Tibial nerve (tissue), 4 donors: Measurements from ENCODE around the gene VSTM4. TPM values are rescaled to one million over a fixed set of nuclear protein-coding genes. Genes with fewer than 3 reads are reported as not detected.

Experiments used
- DNase-seq, 2 donors: peaks; one replicate each; pipeline ENCODE4 v3.0.0-alpha.2; 2019; ENCODE audit warnings: low spot score in 2 of 2
- H3K27ac ChIP-seq, 4 donors: fragments of 200-600 bp; sonication (generic) in 3 of 4; one replicate each; pipeline ENCODE4 v1.5.1; 2017 to 2019; ENCODE audit warnings: mild to moderate bottlenecking in 1 of 4
- H3K27me3 ChIP-seq, 2 donors: fragments of 200-600 bp; sonication (generic) in 1 of 2; one replicate each; pipeline versions ENCODE4 v1.5.1 to v1.6.0; 2017 to 2019
- H3K36me3 ChIP-seq, 3 donors: fragments of 200-600 bp; sonication (generic); one replicate each; pipeline ENCODE4 v1.5.1; 2018 to 2019
- H3K4me1 ChIP-seq, 4 donors: fragments of 200-600 bp; sonication (generic) in 3 of 4; one replicate each; pipeline ENCODE4 v1.5.1; 2017 to 2019
- H3K4me3 ChIP-seq, 4 donors: fragments of 200-600 bp; sonication (generic) in 3 of 4; one replicate each; pipeline ENCODE4 v1.5.1; 2017 to 2019; ENCODE audit warnings: mild to moderate bottlenecking in 1 of 4, moderate library complexity in 1 of 4
- H3K9me3 ChIP-seq, 4 donors: fragments of 200-600 bp; sonication (generic) in 3 of 4; one replicate each; pipeline ENCODE4 v1.5.1; 2017 to 2019
- CTCF ChIP-seq, 5 experiments: fragments of 200-600 bp in 3 of 5; fragments of 450-650 bp in 2 of 5; sonication (generic) in 3 of 5; IDR thresholded peaks; one replicate each; pipeline ENCODE4 v1.5.1; 2016 to 2019; ENCODE audit warnings: antibody characterized with exemption in 5 of 5, mild to moderate bottlenecking in 3 of 5, moderate library complexity in 2 of 5
- EP300 ChIP-seq, 2 donors: sonication (generic); formaldehyde crosslinking; IDR thresholded peaks; one replicate each; pipeline ENCODE4 v1.6.1; 2017; ENCODE audit warnings: antibody characterized with exemption in 2 of 2, mild to moderate bottlenecking in 1 of 2
- POLR2A ChIP-seq, 2 donors: fragments of 450-650 bp; IDR thresholded peaks; one replicate each; pipeline ENCODE4 v1.6.1; 2017; ENCODE audit warnings: antibody characterized with exemption in 2 of 2, mild to moderate bottlenecking in 2 of 2, moderate library complexity in 2 of 2
- WGBS, 2 donors: methylation state at CpG; one replicate each; pipeline ENCODE4 v1.1.5; 2018; 5-methylcytosine and 5-hydroxymethylcytosine counted together
- total RNA-seq, 4 donors: library from RNA; depleted of rRNA; stranded (reverse); fragments of >200 nt; gene quantifications; one replicate each; pipeline ENCODE4 v1.1.0, GENCODE V29; 2016

The VSTM4 gene
- total RNA-seq, 4 donors from 2014 or later = 9.8 to 18.2 (median 12.8) TPM

GRCh38 chr10:49120911-49121310 is 5.6 kb upstream of the VSTM4 start:
- H3K4me3 ChIP-seq = no peak overlapping the region
- no peaks in the 10 kb centered on the region for H3K27me3 ChIP-seq
- no peaks in the 10 kb centered on the region for H3K9me3 ChIP-seq
- 84 to 85% methylated on average over 3 of the region's 3 CpGs for WGBS, 2 donors
- peaks cover 0 to under 1% (median 0%) of the 10 kb centered on the region in 4 donors for H3K4me1 ChIP-seq
- no peak for DNase-seq
- no peak for TF ChIP-seq POLR2A (IDR thresholded peaks at IDR 0.05)
- TF ChIP-seq EP300 (IDR thresholded peaks at IDR 0.05) = no peak
- no peak for TF ChIP-seq CTCF (IDR thresholded peaks at IDR 0.05)
- H3K36me3 ChIP-seq = no peaks in the 10 kb centered on the region
- H3K27ac ChIP-seq = no peak overlapping the region

- Histone ChIP-seq H3K9me3 (no peaks in the 10 kb centered on the region), H3K4me1 (peaks cover 0 to 5% (median 0%) of the 10 kb centered on the region in 4 donors), H3K27me3 (no peaks in the 10 kb centered on the region), H3K27ac (no peak overlapping the region), H3K4me3 (no peak overlapping the region), H3K36me3 (no peaks in the 10 kb centered on the region)
- 57 to 65% methylated on average over 3 of the region's 3 CpGs for WGBS, 2 donors
- no peak for DNase-seq
- TF ChIP-seq EP300 (IDR thresholded peaks at IDR 0.05) = no peak
- TF ChIP-seq CTCF (IDR thresholded peaks at IDR 0.05) = no peak
- no peak for TF ChIP-seq POLR2A (IDR thresholded peaks at IDR 0.05)
Observed at GRCh38 chr10:49119746-49120145, 4.4 kb upstream of the VSTM4 start.

GRCh38 chr10:49118430-49119074 is 3.2 kb upstream of the VSTM4 start:
- peaks cover 0 to 17% (median 0%) of the 10 kb centered on the region in 4 donors for H3K4me1 ChIP-seq
- no peak for DNase-seq
- H3K4me3 ChIP-seq = no peak overlapping the region
- H3K36me3 ChIP-seq = no peaks in the 10 kb centered on the region
- WGBS, 2 donors = 61 to 62% methylated on average over 6 of the region's 6 CpGs
- TF ChIP-seq POLR2A (IDR thresholded peaks at IDR 0.05) = no peak
- TF ChIP-seq EP300 (IDR thresholded peaks at IDR 0.05) = no peak
- H3K27ac ChIP-seq = no peak overlapping the region
- H3K9me3 ChIP-seq = no peaks in the 10 kb centered on the region
- H3K27me3 ChIP-seq = no peaks in the 10 kb centered on the region

- DNase-seq = no peak
- TF ChIP-seq EP300 (IDR thresholded peaks at IDR 0.05) (no peak), CTCF (IDR thresholded peaks at IDR 0.05) (no peak), POLR2A (IDR thresholded peaks at IDR 0.05) (no peak)
- Histone ChIP-seq H3K4me1 (peaks cover 0 to 26% (median 0%) of the 10 kb centered on the region in 4 donors), H3K4me3 (no peak overlapping the region), H3K27ac (no peak overlapping the region), H3K27me3 (no peaks in the 10 kb centered on the region), H3K36me3 (no peaks in the 10 kb centered on the region), H3K9me3 (no peaks in the 10 kb centered on the region)
- WGBS, 2 donors = 66 to 83% methylated on average over 4 of the region's 4 CpGs
Observed at GRCh38 chr10:49117376-49118070, 2.2 kb upstream of the VSTM4 start.

GRCh38 chr10:49116509-49117375 is 1.4 kb upstream of the VSTM4 start:
- TF ChIP-seq CTCF (IDR thresholded peaks at IDR 0.05) = no peak
- no peak for TF ChIP-seq EP300 (IDR thresholded peaks at IDR 0.05)
- no peak for TF ChIP-seq POLR2A (IDR thresholded peaks at IDR 0.05)
- DNase-seq = no peak
- peaks cover 0 to 33% (median 0%) of the 10 kb centered on the region in 4 donors for H3K4me1 ChIP-seq
- no peaks in the 10 kb centered on the region for H3K9me3 ChIP-seq
- 85% methylated on average over 5 of the region's 5 CpGs for WGBS, 2 donors
- no peaks in the 10 kb centered on the region for H3K36me3 ChIP-seq
- H3K27ac ChIP-seq = no peak overlapping the region
- H3K27me3 ChIP-seq = no peaks in the 10 kb centered on the region
- no peak overlapping the region for H3K4me3 ChIP-seq
